ENCODE results near the gene TCERG1L. TPM values are rescaled to one million over a fixed set of nuclear protein-coding genes. Genes with fewer than 3 reads are reported as not detected.

The TCERG1L gene
- total RNA-seq, 4 donors from 2014 or later: 0.12 TPM; not detected in 3

GRCh38 chr10:131233611-131234258 lies 77.8 kb downstream of the TCERG1L start:
- Histone ChIP-seq H3K27ac (no peak overlapping the region), H3K4me1 (no peaks in the 10 kb centered on the region), H3K9me3 (peaks cover 0 to 18% (median 0%) of the 10 kb centered on the region in 3 donors), H3K36me3 (no peaks in the 10 kb centered on the region), H3K4me3 (no peak overlapping the region), H3K27me3 (peaks cover 62% of the 10 kb centered on the region)
- whole genome bisulfite sequencing, 2 donors (ENCODE audit: low coverage in 1 of 2): 45 to 55% methylated on average over 4 to 5 of the region's 7 CpGs
- ATAC-seq: no peak
- TF ChIP-seq POLR2AphosphoS5 (IDR thresholded peaks at IDR 0.05): no peak

GRCh38 chr10:131231965-131232541 lies 79.5 kb downstream of the TCERG1L start:
- Histone ChIP-seq H3K36me3 (no peaks in the 10 kb centered on the region), H3K4me3 (no peak overlapping the region), H3K4me1 (no peaks in the 10 kb centered on the region), H3K27ac (no peak overlapping the region), H3K27me3 (peaks cover 54% of the 10 kb centered on the region), H3K9me3 (peaks cover 0 to 18% (median 0%) of the 10 kb centered on the region in 3 donors)
- no peak for ATAC-seq
- TF ChIP-seq EP300 (IDR thresholded peaks at IDR 0.05): no peak
- no peak for TF ChIP-seq POLR2AphosphoS5 (IDR thresholded peaks at IDR 0.05)
- no peak for TF ChIP-seq POLR2A (IDR thresholded peaks at IDR 0.05)
- TF ChIP-seq CTCF (IDR thresholded peaks at IDR 0.05): no peak
- WGBS, 2 donors (ENCODE audit: low coverage in 1 of 2): 0 to 83% methylated on average over 2 to 8 of the region's 15 CpGs

GRCh38 chr10:131231323-131231964 lies 80.1 kb downstream of the TCERG1L start:
- Histone ChIP-seq H3K27ac (no peak overlapping the region), H3K4me3 (no peak overlapping the region), H3K36me3 (no peaks in the 10 kb centered on the region), H3K27me3 (peaks cover 52% of the 10 kb centered on the region), H3K4me1 (no peaks in the 10 kb centered on the region), H3K9me3 (peaks cover 0 to 18% (median 0%) of the 10 kb centered on the region in 3 donors)
- ATAC-seq: no peak
- WGBS, 2 donors (ENCODE audit: low coverage in 1 of 2): 44 to 70% methylated on average over 4 to 8 of the region's 19 CpGs
- TF ChIP-seq CTCF (IDR thresholded peaks at IDR 0.05) (no peak), POLR2AphosphoS5 (IDR thresholded peaks at IDR 0.05) (no peak), EP300 (IDR thresholded peaks at IDR 0.05) (no peak), POLR2A (IDR thresholded peaks at IDR 0.05) (no peak)

GRCh38 chr10:131230641-131231322 lies 80.7 kb downstream of the TCERG1L start:
- no peak overlapping the region for H3K27ac ChIP-seq
- no peak for TF ChIP-seq CTCF (IDR thresholded peaks at IDR 0.05)
- no peak for TF ChIP-seq EP300 (IDR thresholded peaks at IDR 0.05)
- 100% methylated on average over 2 of the region's 15 CpGs; no CpG with 5 or more reads in 1 of the 2 donors for WGBS, 2 donors (ENCODE audit: low coverage in 1 of 2)
- H3K9me3 ChIP-seq: peaks cover 0 to 18% (median 0%) of the 10 kb centered on the region in 3 donors
- H3K4me1 ChIP-seq: no peaks in the 10 kb centered on the region
- no peak for ATAC-seq
- H3K36me3 ChIP-seq: no peaks in the 10 kb centered on the region
- H3K4me3 ChIP-seq: no peak overlapping the region
- H3K27me3 ChIP-seq: peaks cover 48% of the 10 kb centered on the region

- Histone ChIP-seq H3K27me3 (peaks cover 47% of the 10 kb centered on the region), H3K27ac (no peak overlapping the region), H3K4me3 (no peak overlapping the region), H3K4me1 (no peaks in the 10 kb centered on the region), H3K9me3 (peaks cover 0 to 18% (median 0%) of the 10 kb centered on the region in 3 donors), H3K36me3 (no peaks in the 10 kb centered on the region)
- no peak for ATAC-seq
- TF ChIP-seq POLR2AphosphoS5 (IDR thresholded peaks at IDR 0.05) (no peak), EP300 (IDR thresholded peaks at IDR 0.05) (no peak), CTCF (IDR thresholded peaks at IDR 0.05) (no peak), POLR2A (IDR thresholded peaks at IDR 0.05) (no peak)
- 60 to 76% methylated on average over 1 to 4 of the region's 17 CpGs for WGBS, 2 donors (ENCODE audit: low coverage in 1 of 2)
Measured at GRCh38 chr10:131230166-131230565, 81.4 kb downstream of the TCERG1L start.

All from gastroesophageal sphincter (tissue), 4 donors.